Raji (cell line): ENCODE results near the gene FAM120A.

ENCODE experiments used
- POLR2A ChIP-seq: IDR thresholded peaks from 2 replicates; pipeline ENCODE4 v1.6.1; 2011; ENCODE audit warnings: low read depth, low read length, control low read depth; ENCODE audit not compliant: insufficient read depth

The FAM120A gene

GRCh38 chr9:93483497-93483896, 32.0 kb downstream of the FAM120A start:
- TF ChIP-seq POLR2A: no peak

GRCh38 chr9:93486268-93486667, 34.8 kb downstream of the FAM120A start:
- TF ChIP-seq POLR2A: no peak

GRCh38 chr9:93488244-93488643, 36.8 kb downstream of the FAM120A start:
- TF ChIP-seq POLR2A: no peak

GRCh38 chr9:93491593-93492232, 40.2 kb downstream of the FAM120A start:
- no peak for TF ChIP-seq POLR2A

- TF ChIP-seq POLR2A: no peak
Measured at GRCh38 chr9:93492327-93492726, 40.8 kb downstream of the FAM120A start.

GRCh38 chr9:93493949-93494348, 42.5 kb downstream of the FAM120A start:
- TF ChIP-seq POLR2A: no peak

- no peak for TF ChIP-seq POLR2A
Measured at GRCh38 chr9:93496285-93496684, 44.8 kb downstream of the FAM120A start.

GRCh38 chr9:93500571-93501298, 49.2 kb downstream of the FAM120A start:
- no peak for TF ChIP-seq POLR2A

- TF ChIP-seq POLR2A: no peak
Measured at GRCh38 chr9:93501406-93501805, 49.9 kb downstream of the FAM120A start.

GRCh38 chr9:93503381-93503780, 51.9 kb downstream of the FAM120A start:
- no peak for TF ChIP-seq POLR2A

- TF ChIP-seq POLR2A: no peak
Measured at GRCh38 chr9:93505541-93506132, 54.2 kb downstream of the FAM120A start.

- TF ChIP-seq POLR2A: no peak
Measured at GRCh38 chr9:93507768-93508167, 56.3 kb downstream of the FAM120A start.

GRCh38 chr9:93508207-93508606, 56.7 kb downstream of the FAM120A start:
- TF ChIP-seq POLR2A: no peak

GRCh38 chr9:93509084-93509483, 57.6 kb downstream of the FAM120A start:
- TF ChIP-seq POLR2A: no peak

GRCh38 chr9:93510041-93510440, 58.6 kb downstream of the FAM120A start:
- no peak for TF ChIP-seq POLR2A

- TF ChIP-seq POLR2A: no peak
Measured at GRCh38 chr9:93513606-93514005, 62.1 kb downstream of the FAM120A start.
